GM21381 (cell line): Measurements from ENCODE around the gene SEC22A.

Experiments
- ATAC-seq: cut with Tn5 transposase; IDR thresholded peaks from one replicate; pipeline ENCODE4 v1.9.1; 2021; ENCODE audit warnings: mild to moderate bottlenecking, moderate library complexity; ENCODE audit not compliant: unreplicated experiment

Gene SEC22A

DNA sequence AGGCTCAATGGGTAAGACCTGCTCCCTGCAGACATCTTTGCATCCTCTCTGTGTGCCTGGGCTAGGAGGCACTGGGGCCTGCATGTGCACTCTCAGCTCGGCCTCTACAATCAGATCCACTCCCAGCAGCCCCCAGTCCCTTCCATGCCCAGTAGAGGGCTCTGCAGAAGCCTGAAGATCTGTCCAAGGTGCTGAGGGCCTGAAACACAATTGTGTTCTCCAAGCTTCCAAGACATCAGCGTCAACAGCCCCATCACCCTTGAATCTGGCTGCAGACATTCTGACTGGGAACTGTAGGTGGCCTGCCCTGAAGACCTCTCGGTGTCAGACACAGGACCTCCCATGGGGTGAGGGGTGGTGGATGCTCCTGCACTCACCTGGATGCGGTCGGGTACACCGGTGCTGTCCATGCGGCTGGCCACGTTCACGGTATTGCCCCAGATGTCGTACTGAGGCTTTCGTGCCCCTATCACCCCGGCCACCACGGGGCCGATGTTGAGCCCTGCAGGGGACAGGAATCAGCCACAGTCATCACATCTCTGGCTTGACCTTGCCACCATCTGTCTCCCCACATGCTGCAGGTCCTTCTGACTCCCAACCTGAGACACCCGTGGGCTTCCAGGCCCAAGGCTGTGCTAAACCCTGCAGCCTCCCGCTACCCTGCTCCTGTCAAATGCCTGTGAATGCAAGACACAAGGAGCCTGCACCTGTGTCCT, 84.7 kb downstream of the SEC22A start:
- ATAC-seq, result no peak

DNA sequence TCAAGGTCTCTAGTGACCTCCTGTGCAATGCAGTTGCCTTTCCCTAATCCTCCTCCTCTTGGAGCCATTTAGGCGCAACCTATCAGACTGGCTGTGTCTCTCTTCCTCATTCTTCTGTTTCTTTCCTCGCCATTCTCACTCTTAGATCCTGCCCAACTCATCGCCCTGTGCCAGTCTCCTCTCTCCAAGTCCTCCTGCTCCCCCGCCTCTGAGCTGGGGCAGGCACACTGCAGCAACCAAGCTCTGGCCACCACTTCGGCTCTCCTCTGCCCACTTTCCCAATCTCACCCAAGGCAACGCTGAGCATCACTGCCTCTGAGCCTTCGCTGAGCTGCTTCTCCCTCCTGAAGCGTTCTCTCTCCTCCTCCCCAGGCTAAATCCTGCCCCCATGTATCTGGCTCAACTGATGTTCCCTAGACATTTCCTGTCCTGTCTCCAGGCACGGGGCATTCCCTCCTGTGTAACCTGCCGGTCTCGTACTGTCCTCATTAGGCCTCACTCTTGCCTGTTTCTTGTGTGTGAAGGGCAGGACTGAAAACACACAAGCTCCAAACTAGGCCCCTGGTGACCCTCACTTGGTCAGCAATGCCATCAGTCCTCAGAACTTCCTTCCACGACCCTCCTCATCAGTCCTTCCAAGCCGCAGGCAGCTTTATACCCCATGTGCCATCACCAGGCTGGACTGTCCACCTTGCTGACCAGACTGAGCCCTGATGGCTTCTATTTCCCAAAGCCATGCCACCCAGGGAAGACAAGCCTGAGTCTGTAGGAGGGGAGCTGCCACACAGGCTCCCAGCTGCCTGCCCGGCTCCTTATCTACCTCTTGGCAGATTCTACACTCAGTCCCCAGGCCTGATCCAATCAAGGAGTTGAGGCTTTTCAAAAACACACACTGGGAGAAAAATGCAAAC, 85.6 kb downstream of the SEC22A start:
- no peak for ATAC-seq

GRCh38 chr3:123287962-123288302, 86.2 kb downstream of the SEC22A start:
- no peak for ATAC-seq

GRCh38 chr3:123289391-123290106, 87.8 kb downstream of the SEC22A start:
- no peak for ATAC-seq

- no peak for ATAC-seq
Observed at GRCh38 chr3:123290107-123290930, 88.6 kb downstream of the SEC22A start.

- ATAC-seq, result no peak
Observed at GRCh38 chr3:123290962-123291361, 89.2 kb downstream of the SEC22A start.

GRCh38 chr3:123291404-123291803, 89.7 kb downstream of the SEC22A start:
- no peak for ATAC-seq

GRCh38 chr3:123292321-123293310, 90.9 kb downstream of the SEC22A start:
- ATAC-seq, result no peak

DNA sequence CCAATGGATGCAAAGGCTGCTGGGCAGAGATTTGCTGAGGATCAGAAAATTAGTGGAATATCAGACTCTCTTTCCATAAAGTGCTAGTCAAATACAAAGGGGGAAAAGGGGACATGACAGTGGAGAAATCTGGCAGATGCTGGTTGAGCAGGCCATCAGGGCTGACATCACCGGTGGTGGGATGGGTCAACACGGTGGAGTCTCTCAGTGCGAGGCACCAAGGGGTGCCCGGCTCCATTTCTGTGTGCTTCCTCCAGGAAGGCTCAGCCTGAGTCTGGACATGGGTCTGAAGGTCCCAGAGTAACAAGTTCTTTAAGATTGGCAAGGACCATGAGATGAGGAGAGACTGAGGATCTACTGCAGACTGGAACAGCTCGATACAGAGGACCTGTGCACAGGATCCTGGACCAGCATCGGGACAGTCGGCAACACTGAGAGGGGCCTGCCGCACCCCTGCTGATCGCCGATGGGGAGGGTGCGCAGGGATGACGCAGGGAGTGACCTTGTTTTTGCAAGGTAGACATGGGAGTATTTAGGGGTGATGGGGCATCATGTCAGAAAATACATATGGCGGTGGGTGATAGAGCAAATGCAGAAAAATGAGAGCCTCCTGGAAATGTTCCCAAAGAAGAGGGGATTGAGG, 92.7 kb downstream of the SEC22A start:
- no peak for ATAC-seq

GRCh38 chr3:123295171-123295900, 93.6 kb downstream of the SEC22A start:
- ATAC-seq, result no peak

- ATAC-seq, result no peak
Observed at GRCh38 chr3:123295901-123296250, 94.1 kb downstream of the SEC22A start.

DNA sequence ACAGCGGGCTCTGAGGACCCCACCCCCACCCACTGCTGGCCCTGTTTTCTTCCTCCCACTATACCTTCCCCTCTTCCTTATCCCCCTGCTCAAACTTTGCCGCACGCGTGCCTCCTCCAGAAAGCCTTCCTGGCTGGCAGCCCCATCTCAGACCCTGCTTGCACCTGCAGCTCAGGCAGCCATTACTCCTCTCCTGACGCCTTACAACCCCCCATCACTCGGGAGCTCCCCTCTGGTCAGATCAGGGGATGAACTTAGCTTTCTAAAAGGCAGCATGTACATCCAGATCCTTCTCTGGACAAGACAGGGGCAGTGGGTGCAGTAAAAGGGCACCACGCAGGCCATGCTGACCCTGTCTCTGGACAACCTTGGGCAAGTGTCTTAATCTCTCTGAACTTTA, 94.5 kb downstream of the SEC22A start:
- ATAC-seq, result no peak

- ATAC-seq, result no peak
Observed at GRCh38 chr3:123296836-123297626, 95.3 kb downstream of the SEC22A start.

GRCh38 chr3:123297627-123297899, 95.8 kb downstream of the SEC22A start:
- ATAC-seq, result no peak

DNA sequence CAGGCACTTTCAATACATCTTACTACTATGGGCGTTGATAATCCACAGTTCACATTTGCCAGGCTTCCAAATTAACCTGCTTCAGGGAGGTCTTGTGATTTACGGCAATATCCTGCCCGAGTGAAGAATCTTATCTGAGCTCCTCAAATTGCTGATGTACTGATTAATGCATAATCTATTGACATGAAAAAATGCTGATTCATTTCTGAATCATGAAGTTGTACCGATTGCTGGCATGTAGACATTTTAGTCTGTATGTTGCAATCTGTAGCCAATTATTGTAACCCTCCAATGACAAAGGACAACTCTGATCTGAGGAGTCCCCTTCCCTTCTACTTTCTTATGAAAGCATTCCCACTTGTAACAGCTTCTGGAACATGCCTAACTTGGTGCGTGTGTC, 97.2 kb downstream of the SEC22A start:
- ATAC-seq, result no peak

DNA sequence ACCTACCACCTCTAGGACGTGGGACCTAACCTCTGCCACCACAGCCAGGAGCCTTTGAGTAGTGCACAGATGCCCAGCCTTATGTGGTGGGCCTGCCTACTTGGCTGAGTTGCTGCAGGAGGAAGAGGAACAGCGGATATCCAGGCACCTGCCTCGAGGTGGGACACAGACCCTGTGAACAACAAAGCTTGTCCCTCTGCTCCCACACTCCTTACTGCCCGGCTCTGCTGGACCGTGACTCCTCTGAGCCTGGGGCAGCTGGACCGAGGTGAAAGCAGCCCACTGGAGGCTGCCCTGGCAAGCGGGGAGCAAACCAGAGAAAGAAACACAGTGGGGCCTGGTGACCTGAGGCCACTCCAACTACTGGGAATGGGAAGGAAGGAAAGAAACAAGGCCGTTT, 97.8 kb downstream of the SEC22A start:
- ATAC-seq, result no peak

GRCh38 chr3:123300056-123300455, 98.3 kb downstream of the SEC22A start:
- ATAC-seq, result no peak

DNA sequence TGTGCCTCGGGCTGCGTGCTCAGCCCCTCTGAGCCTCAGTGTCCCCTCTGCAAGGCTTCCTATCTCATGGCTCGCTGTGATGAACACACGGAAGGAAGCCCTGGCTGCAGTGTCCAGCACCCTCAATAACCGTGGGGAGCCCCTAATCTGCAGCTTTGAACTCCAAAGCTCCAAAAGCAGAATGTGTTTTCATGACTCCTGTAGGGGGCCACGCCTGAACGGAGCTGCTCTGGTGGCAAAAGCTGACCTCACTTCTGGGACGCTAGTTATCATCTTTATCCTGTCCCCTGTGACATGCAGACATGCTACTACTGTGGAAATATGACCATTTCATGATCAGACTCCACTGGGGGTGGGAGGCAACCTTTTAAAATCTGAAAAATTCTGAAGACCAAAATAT, 98.8 kb downstream of the SEC22A start:
- ATAC-seq, result no peak
